ENCODE results near the gene BTBD2.
"Not testable (repeated sequence)": the region's sequence is repeated elsewhere in the genome, so short reads cannot be mapped to it uniquely, and the experiment has no call there.

BTBD2 gene

GRCh38 chr19:2034729-2035589 is 19.4 kb upstream of the BTBD2 start:
- Histone ChIP-seq H2BK12ac (ENCODE audit: low read length) (no peak overlapping the region), H3K27ac (ENCODE audit: low read depth, low read length) (no peak overlapping the region)
- WGBS (ENCODE audit: extremely low coverage, insufficient coverage, insufficient read length), result no CpG with 5 or more reads among the region's 34 CpGs

GRCh38 chr19:2034253-2034652 is 18.7 kb upstream of the BTBD2 start:
- H2BK12ac ChIP-seq (ENCODE audit: low read length); H4K12ac ChIP-seq (ENCODE audit: low read depth, low read length); H3K4ac ChIP-seq (ENCODE audit: low read depth, low read length); DNase-seq; H2BK5ac ChIP-seq (ENCODE audit: low read depth, low read length, poor library complexity); H3K27me3 ChIP-seq (ENCODE audit: insufficient read depth, low read length); H3K9ac ChIP-seq (ENCODE audit: low read length); H3K23ac ChIP-seq (ENCODE audit: low read length); H2AK5ac ChIP-seq (ENCODE audit: low read length); H3K4me2 ChIP-seq (ENCODE audit: low read length); H2BK120ac ChIP-seq (ENCODE audit: insufficient read depth, low read length, poor library complexity); H3K79me2 ChIP-seq (ENCODE audit: control insufficient read depth, insufficient read depth, low read length, poor library complexity); H3K14ac ChIP-seq (ENCODE audit: low read length); H3K4me3 ChIP-seq (ENCODE audit: low read depth, low read length); H4K8ac ChIP-seq (ENCODE audit: low read depth, low read length); H2AFZ ChIP-seq (ENCODE audit: insufficient read depth, low read length, poor library complexity); H3K4me1 ChIP-seq (ENCODE audit: control insufficient read depth in 1 of 2, insufficient read depth in 2 of 2, low read length in 2 of 2); H3K79me1 ChIP-seq (ENCODE audit: low read length); H4K91ac ChIP-seq (ENCODE audit: low read depth, low read length); H3K27ac ChIP-seq (ENCODE audit: low read depth, low read length); H3K18ac ChIP-seq (ENCODE audit: low read length): not testable (repeated sequence)
- H3K36me3 ChIP-seq (ENCODE audit: control insufficient read depth in 1 of 2, insufficient read depth in 2 of 2, low read length in 2 of 2), result peaks cover 11 to 16% of the 10 kb centered on the region in 2 experiments
- WGBS (ENCODE audit: extremely low coverage, insufficient coverage, insufficient read length), result no CpG with 5 or more reads among the region's 15 CpGs
- peaks cover 10% of the 10 kb centered on the region for H3K9me3 ChIP-seq (ENCODE audit: insufficient read depth, low read depth, low read length)

More at GRCh38 chr19:2034729-2035589, 19.4 kb upstream of the BTBD2 start:
- Histone ChIP-seq H3K4me1 (ENCODE audit: control insufficient read depth in 1 of 2, insufficient read depth in 2 of 2, low read length in 2 of 2) (no peaks in the 10 kb centered on the region), H3K9ac (ENCODE audit: low read length) (no peak overlapping the region), H3K4me2 (ENCODE audit: low read length) (no peak overlapping the region), H4K8ac (ENCODE audit: low read depth, low read length) (no peak overlapping the region), H3K36me3 (ENCODE audit: control insufficient read depth in 1 of 2, insufficient read depth in 2 of 2, low read length in 2 of 2) (peaks cover 18 to 23% of the 10 kb centered on the region in 2 experiments), H4K12ac (ENCODE audit: low read depth, low read length) (no peak overlapping the region), H3K27me3 (ENCODE audit: insufficient read depth, low read length) (no peaks in the 10 kb centered on the region), H4K91ac (ENCODE audit: low read depth, low read length) (no peak overlapping the region), H3K18ac (ENCODE audit: low read length) (no peak overlapping the region), H3K14ac (ENCODE audit: low read length) (no peak overlapping the region), H2AFZ (ENCODE audit: insufficient read depth, low read length, poor library complexity) (no peak overlapping the region), H3K23ac (ENCODE audit: low read length) (no peak overlapping the region), H2BK120ac (ENCODE audit: insufficient read depth, low read length, poor library complexity) (no peak overlapping the region), H3K4ac (ENCODE audit: low read depth, low read length) (no peak overlapping the region), H3K4me3 (ENCODE audit: low read depth, low read length) (no peak overlapping the region), H3K9me3 (ENCODE audit: insufficient read depth, low read depth, low read length) (peaks cover 10% of the 10 kb centered on the region), H3K79me1 (ENCODE audit: low read length) (no peaks in the 10 kb centered on the region), H2BK5ac (ENCODE audit: low read depth, low read length, poor library complexity) (no peak overlapping the region), H3K79me2 (ENCODE audit: control insufficient read depth, insufficient read depth, low read length, poor library complexity) (no peaks in the 10 kb centered on the region), H2AK5ac (ENCODE audit: low read length) (no peak overlapping the region)
- DNase-seq, result peak; percentile 44 to 67

GRCh38 chr19:2033825-2034159 is 18.3 kb upstream of the BTBD2 start:
- WGBS (ENCODE audit: extremely low coverage, insufficient coverage, insufficient read length), result no CpG with 5 or more reads among the region's 9 CpGs
- no peak overlapping the region for H3K18ac ChIP-seq (ENCODE audit: low read length)

GRCh38 chr19:2033115-2033824 is 17.8 kb upstream of the BTBD2 start:
- Histone ChIP-seq H3K4me1 (ENCODE audit: control insufficient read depth in 1 of 2, insufficient read depth in 2 of 2, low read length in 2 of 2) (peaks cover 0 to 2% of the 10 kb centered on the region in 2 experiments), H2BK5ac (ENCODE audit: low read depth, low read length, poor library complexity) (no peak overlapping the region), H2BK120ac (ENCODE audit: insufficient read depth, low read length, poor library complexity) (no peak overlapping the region), H3K9me3 (ENCODE audit: insufficient read depth, low read depth, low read length) (peaks cover 10% of the 10 kb centered on the region), H4K91ac (ENCODE audit: low read depth, low read length) (no peak overlapping the region), H2BK12ac (ENCODE audit: low read length) (no peak overlapping the region), H4K8ac (ENCODE audit: low read depth, low read length) (no peak overlapping the region), H3K18ac (ENCODE audit: low read length) (no peak overlapping the region), H3K79me2 (ENCODE audit: control insufficient read depth, insufficient read depth, low read length, poor library complexity) (no peaks in the 10 kb centered on the region), H3K79me1 (ENCODE audit: low read length) (peaks cover under 1% of the 10 kb centered on the region), H3K27ac (ENCODE audit: low read depth, low read length) (no peak overlapping the region), H3K23ac (ENCODE audit: low read length) (no peak overlapping the region), H2AFZ (ENCODE audit: insufficient read depth, low read length, poor library complexity) (no peak overlapping the region), H3K4me3 (ENCODE audit: low read depth, low read length) (no peak overlapping the region), H3K4me2 (ENCODE audit: low read length) (no peak overlapping the region), H3K36me3 (ENCODE audit: control insufficient read depth in 1 of 2, insufficient read depth in 2 of 2, low read length in 2 of 2) (peaks cover 1 to 7% of the 10 kb centered on the region in 2 experiments), H3K14ac (ENCODE audit: low read length) (no peak overlapping the region), H3K4ac (ENCODE audit: low read depth, low read length) (no peak overlapping the region), H4K12ac (ENCODE audit: low read depth, low read length) (no peak overlapping the region), H2AK5ac (ENCODE audit: low read length) (no peak overlapping the region), H3K9ac (ENCODE audit: low read length) (no peak overlapping the region), H3K27me3 (ENCODE audit: insufficient read depth, low read length) (no peaks in the 10 kb centered on the region)
- WGBS (ENCODE audit: extremely low coverage, insufficient coverage, insufficient read length), result no CpG with 5 or more reads among the region's 6 CpGs
- no peak for DNase-seq

More at GRCh38 chr19:2033825-2034159, 18.3 kb upstream of the BTBD2 start:
- DNase-seq, result no peak
- Histone ChIP-seq H3K4me3 (ENCODE audit: low read depth, low read length) (no peak overlapping the region), H3K14ac (ENCODE audit: low read length) (no peak overlapping the region), H2BK5ac (ENCODE audit: low read depth, low read length, poor library complexity) (no peak overlapping the region), H3K23ac (ENCODE audit: low read length) (no peak overlapping the region), H2BK120ac (ENCODE audit: insufficient read depth, low read length, poor library complexity) (no peak overlapping the region), H4K8ac (ENCODE audit: low read depth, low read length) (no peak overlapping the region), H4K91ac (ENCODE audit: low read depth, low read length) (no peak overlapping the region), H2AFZ (ENCODE audit: insufficient read depth, low read length, poor library complexity) (no peak overlapping the region), H3K27ac (ENCODE audit: low read depth, low read length) (no peak overlapping the region), H3K79me2 (ENCODE audit: control insufficient read depth, insufficient read depth, low read length, poor library complexity) (no peaks in the 10 kb centered on the region), H3K4ac (ENCODE audit: low read depth, low read length) (no peak overlapping the region), H3K27me3 (ENCODE audit: insufficient read depth, low read length) (no peaks in the 10 kb centered on the region), H2AK5ac (ENCODE audit: low read length) (no peak overlapping the region), H3K4me2 (ENCODE audit: low read length) (no peak overlapping the region), H2BK12ac (ENCODE audit: low read length) (no peak overlapping the region), H3K79me1 (ENCODE audit: low read length) (no peaks in the 10 kb centered on the region), H3K4me1 (ENCODE audit: control insufficient read depth in 1 of 2, insufficient read depth in 2 of 2, low read length in 2 of 2) (no peaks in the 10 kb centered on the region), H3K36me3 (ENCODE audit: control insufficient read depth in 1 of 2, insufficient read depth in 2 of 2, low read length in 2 of 2) (peaks cover 6 to 12% of the 10 kb centered on the region in 2 experiments), H3K9me3 (ENCODE audit: insufficient read depth, low read depth, low read length) (peaks cover 10% of the 10 kb centered on the region), H3K9ac (ENCODE audit: low read length) (no peak overlapping the region), H4K12ac (ENCODE audit: low read depth, low read length) (no peak overlapping the region)
